Measurements from ENCODE around the gene CPM. TPM values are rescaled to one million over a fixed set of nuclear protein-coding genes. Genes with fewer than 3 reads are reported as not detected.

CPM gene
- total RNA-seq, 4 donors from 2014 or later = 54.0 to 117 (median 75.2) TPM

GRCh38 chr12:68977909-68978610 lies 45.1 kb upstream of the CPM start:
- Histone ChIP-seq H3K36me3 (no peaks in the 10 kb centered on the region), H3K27me3 (no peaks in the 10 kb centered on the region), H3K27ac (peak overlapping the region in 3 of 4 donors; percentile 48 to 80 (median 58)), H3K9me3 (peaks cover 0 to 2% (median 0%) of the 10 kb centered on the region in 4 donors), H3K4me1 (peaks cover 8 to 31% (median 12%) of the 10 kb centered on the region in 4 donors), H3K4me3 (no peak overlapping the region)
- TF ChIP-seq, protein P1, sequence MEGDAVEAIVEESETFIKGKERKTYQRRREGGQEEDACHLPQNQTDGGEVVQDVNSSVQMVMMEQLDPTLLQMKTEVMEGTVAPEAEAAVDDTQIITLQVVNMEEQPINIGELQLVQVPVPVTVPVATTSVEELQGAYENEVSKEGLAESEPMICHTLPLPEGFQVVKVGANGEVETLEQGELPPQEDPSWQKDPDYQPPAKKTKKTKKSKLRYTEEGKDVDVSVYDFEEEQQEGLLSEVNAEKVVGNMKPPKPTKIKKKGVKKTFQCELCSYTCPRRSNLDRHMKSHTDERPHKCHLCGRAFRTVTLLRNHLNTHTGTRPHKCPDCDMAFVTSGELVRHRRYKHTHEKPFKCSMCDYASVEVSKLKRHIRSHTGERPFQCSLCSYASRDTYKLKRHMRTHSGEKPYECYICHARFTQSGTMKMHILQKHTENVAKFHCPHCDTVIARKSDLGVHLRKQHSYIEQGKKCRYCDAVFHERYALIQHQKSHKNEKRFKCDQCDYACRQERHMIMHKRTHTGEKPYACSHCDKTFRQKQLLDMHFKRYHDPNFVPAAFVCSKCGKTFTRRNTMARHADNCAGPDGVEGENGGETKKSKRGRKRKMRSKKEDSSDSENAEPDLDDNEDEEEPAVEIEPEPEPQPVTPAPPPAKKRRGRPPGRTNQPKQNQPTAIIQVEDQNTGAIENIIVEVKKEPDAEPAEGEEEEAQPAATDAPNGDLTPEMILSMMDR (IDR thresholded peaks at IDR 0.05) = no peak
- no peak for TF ChIP-seq EP300 (IDR thresholded peaks at IDR 0.05)
- no peak for TF ChIP-seq POLR2A (IDR thresholded peaks at IDR 0.05)
- 30 to 47% methylated on average over 1 of the region's 1 CpG for WGBS, 2 donors
- DNase-seq (ENCODE audit: low spot score in 2 of 2) = no peak

- Histone ChIP-seq H3K36me3 (no peaks in the 10 kb centered on the region), H3K27me3 (no peaks in the 10 kb centered on the region), H3K4me1 (peaks cover 8 to 31% (median 12%) of the 10 kb centered on the region in 4 donors), H3K4me3 (no peak overlapping the region), H3K9me3 (no peaks in the 10 kb centered on the region), H3K27ac (peak overlapping the region; percentile 11 to 80 (median 38))
- WGBS, 2 donors = 31 to 33% methylated on average over 3 of the region's 3 CpGs
- no peak for DNase-seq (ENCODE audit: low spot score in 2 of 2)
- TF ChIP-seq EP300 (IDR thresholded peaks at IDR 0.05) = peak; percentile 42 to 72
- TF ChIP-seq POLR2A (IDR thresholded peaks at IDR 0.05) = no peak
- TF ChIP-seq, protein P1 (IDR thresholded peaks at IDR 0.05) = no peak
These were observed 44.4 kb upstream of the CPM start for GRCh38 chr12:68977335-68977734.

- DNase-seq (ENCODE audit: low spot score in 2 of 2) = no peak
- TF ChIP-seq, protein P1 (IDR thresholded peaks at IDR 0.05) = no peak
- TF ChIP-seq POLR2A (IDR thresholded peaks at IDR 0.05) (no peak), EP300 (IDR thresholded peaks at IDR 0.05) (no peak)
- Histone ChIP-seq H3K4me1 (peaks cover 8 to 31% (median 12%) of the 10 kb centered on the region in 4 donors), H3K36me3 (no peaks in the 10 kb centered on the region), H3K27me3 (no peaks in the 10 kb centered on the region), H3K4me3 (no peak overlapping the region), H3K9me3 (no peaks in the 10 kb centered on the region), H3K27ac (peak overlapping the region in 2 of 4 donors; percentile 11 to 80)
- WGBS, 2 donors = 90 to 100% methylated on average over 2 of the region's 2 CpGs
These were observed 43.4 kb upstream of the CPM start for GRCh38 chr12:68976395-68976841.

GRCh38 chr12:68975811-68976210 lies 42.8 kb upstream of the CPM start:
- no peak for DNase-seq (ENCODE audit: low spot score in 2 of 2)
- Histone ChIP-seq H3K4me3 (no peak overlapping the region), H3K4me1 (peaks cover 8 to 31% (median 12%) of the 10 kb centered on the region in 4 donors), H3K36me3 (no peaks in the 10 kb centered on the region), H3K9me3 (no peaks in the 10 kb centered on the region), H3K27ac (no peak overlapping the region), H3K27me3 (no peaks in the 10 kb centered on the region)
- WGBS, 2 donors = 65 to 82% methylated on average over 3 of the region's 3 CpGs
- TF ChIP-seq, protein P1 (IDR thresholded peaks at IDR 0.05) = no peak
- no peak for TF ChIP-seq POLR2A (IDR thresholded peaks at IDR 0.05)
- TF ChIP-seq EP300 (IDR thresholded peaks at IDR 0.05) = no peak

DNA sequence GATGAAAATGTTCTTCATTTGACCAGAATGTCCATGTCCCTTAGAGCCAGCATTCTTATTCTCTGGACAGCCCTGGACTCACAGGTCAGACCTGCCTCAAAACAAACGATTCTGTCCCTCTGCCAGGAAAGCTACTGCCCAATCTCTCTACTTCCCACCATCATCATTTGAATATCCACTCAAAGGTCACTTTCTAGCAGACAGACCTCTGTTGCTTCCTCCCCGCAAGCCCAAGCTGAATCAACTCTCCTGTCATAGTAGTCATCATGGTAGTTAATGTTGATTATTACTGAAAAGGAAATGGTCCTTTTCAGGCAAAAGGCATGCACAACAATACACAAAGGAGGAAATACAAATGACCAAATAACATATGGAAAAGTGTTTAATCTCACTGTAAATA lies 39.6 kb upstream of the CPM start:
- Histone ChIP-seq H3K4me3 (no peak overlapping the region), H3K36me3 (no peaks in the 10 kb centered on the region), H3K4me1 (peaks cover 0 to 13% (median 2%) of the 10 kb centered on the region in 4 donors), H3K27ac (no peak overlapping the region), H3K27me3 (no peaks in the 10 kb centered on the region), H3K9me3 (no peaks in the 10 kb centered on the region)
- WGBS, 2 donors = 59 to 65% methylated on average over 2 of the region's 2 CpGs
- DNase-seq (ENCODE audit: low spot score in 2 of 2) = no peak
- TF ChIP-seq, protein P1 (IDR thresholded peaks at IDR 0.05) = no peak
- no peak for TF ChIP-seq POLR2A (IDR thresholded peaks at IDR 0.05)
- TF ChIP-seq EP300 (IDR thresholded peaks at IDR 0.05) = no peak
